GM12878 (cell line): Measurements from ENCODE around the gene TCEA2. TPM values are rescaled to one million over a fixed set of nuclear protein-coding genes. Genes with fewer than 3 reads are reported as not detected.

Experiments used
- ATAC-seq: fragments of 200-7000 bp; cut with Tn5 transposase; 3 replicates; pipeline ENCODE4 v1.9.1; 2020; ENCODE audit warnings: mild to moderate bottlenecking, moderate library complexity
- BruUV-seq: library from RNA; stranded (reverse); fragments of 400-500 nt; replicated peaks from 2 replicates; lab custom pipeline; 2021; lab: Mats Ljungman, UMichigan
- CTCF ChIA-PET: fragments of 300-600 bp; sonication (Branson Sonifier 250); formaldehyde crosslinking; extraction: SDS; loops from one replicate; lab custom pipeline; 2021; ENCODE audit warnings: inconsistent platforms; lab: Yijun Ruan, JAX
- POLR2A ChIA-PET: fragments of 350-600 bp; formaldehyde crosslinking; extraction: SDS; loops from one replicate; lab custom pipeline; 2021; ENCODE audit warnings: inconsistent platforms; lab: Charles Lee
- RAD21 ChIA-PET: fragments of 300-600 bp; sonication (Branson Sonifier 250); formaldehyde crosslinking; loops from one replicate; lab custom pipeline; 2023; ENCODE audit warnings: antibody characterized with exemption; ENCODE audit not compliant: unreplicated experiment; lab: Charles Lee
- SMC1A ChIA-PET: fragments of 300-600 bp; sonication (Branson Sonifier 250); formaldehyde crosslinking; loops from one replicate; lab custom pipeline; 2023; ENCODE audit not compliant: unreplicated experiment, uncharacterized antibody; lab: Charles Lee
- DNase-seq: peaks from one replicate; pipeline ENCODE4 v3.0.0-alpha.2; 2011; ENCODE audit warnings: low read depth, low spot score
- FAIRE-seq: peaks from 3 replicates; lab custom pipeline; 2011; peaks lifted over from hg19 to GRCh38; lab: Jason Lieb, UNC
- H2AFZ ChIP-seq: 2 replicates; pipeline ENCODE4 v1.6.0; 2011; ENCODE audit warnings: low read depth, low read length, control low read depth; ENCODE audit not compliant: control insufficient read depth
- H3K27ac ChIP-seq: 2 replicates; pipeline ENCODE4 v1.5.1; 2011; ENCODE audit warnings: control low read depth; ENCODE audit not compliant: control insufficient read depth, insufficient read depth
- H3K27me3 ChIP-seq, 2 experiments: replicated peaks in 1 of 2; 2 replicates each; pipeline versions ENCODE4 v1.6.0 to v1.6.1; 2011; ENCODE audit warnings: low read length in 1 of 2; ENCODE audit not compliant: control insufficient read depth in 2 of 2, insufficient read depth in 2 of 2
- H3K36me3 ChIP-seq, 2 experiments: 2 replicates each; pipeline ENCODE4 v1.5.1; 2011; ENCODE audit warnings: low read length in 1 of 2; ENCODE audit not compliant: control insufficient read depth in 2 of 2, insufficient read depth in 2 of 2
- H3K4me1 ChIP-seq: 2 replicates; pipeline ENCODE4 v1.6.1; 2011; ENCODE audit warnings: mild to moderate bottlenecking, low read length, moderate library complexity, mixed read lengths; ENCODE audit not compliant: control insufficient read depth, insufficient read depth
- H3K4me2 ChIP-seq: 2 replicates; pipeline ENCODE4 v1.6.0; 2011; ENCODE audit warnings: control low read depth; ENCODE audit not compliant: control insufficient read depth, insufficient read depth
- H3K4me3 ChIP-seq: fragments of 200-600 bp; sonication (generic); 2 replicates; pipeline ENCODE4 v1.5.1; 2016
- H3K79me2 ChIP-seq: 2 replicates; pipeline ENCODE4 v1.6.0; 2011; ENCODE audit warnings: low read length; ENCODE audit not compliant: control insufficient read depth, insufficient read depth
- H3K9ac ChIP-seq: 2 replicates; pipeline ENCODE4 v1.8.0; 2011; ENCODE audit warnings: low read length, control low read depth, mixed read lengths; ENCODE audit not compliant: control insufficient read depth, insufficient read depth
- H3K9me3 ChIP-seq: replicated peaks from 3 replicates; pipeline ENCODE4 v1.5.1; 2011; ENCODE audit warnings: mild to moderate bottlenecking, low read length; ENCODE audit not compliant: control insufficient read depth, insufficient read depth
- H4K20me1 ChIP-seq: 2 replicates; pipeline ENCODE4 v1.6.0; 2011; ENCODE audit not compliant: control insufficient read depth, insufficient read depth
- BMI1 ChIP-seq: fragments of 450-650 bp; IDR thresholded peaks from 2 replicates; pipeline ENCODE4 v1.6.1; 2016; ENCODE audit warnings: mild to moderate bottlenecking, moderate library complexity, borderline replicate concordance
- CBX5 ChIP-seq: sonication (generic); IDR thresholded peaks from 2 replicates; pipeline ENCODE4 v1.6.1; 2016; ENCODE audit warnings: low read depth, moderate library complexity, mild to moderate bottlenecking, inconsistent platforms
- HDAC6 ChIP-seq: fragments of 200-600 bp; sonication (generic); IDR thresholded peaks from one replicate; pipeline ENCODE4 v1.8.0; 2017; ENCODE audit warnings: antibody characterized with exemption; ENCODE audit not compliant: unreplicated experiment
- IKZF1 ChIP-seq: fragments of 450-650 bp; conservative IDR thresholded peaks from 2 replicates; pipeline ENCODE4 v1.6.1; 2017; ENCODE audit warnings: antibody characterized with exemption, mild to moderate bottlenecking
- MTA2 ChIP-seq: fragments of 450-650 bp; IDR thresholded peaks from 2 replicates; pipeline ENCODE4 v1.6.1; 2016; ENCODE audit warnings: low read depth, mild to moderate bottlenecking, moderate library complexity
- NR2C1 ChIP-seq: fragments of 450-650 bp; IDR thresholded peaks from 2 replicates; pipeline ENCODE4 v1.6.1; 2017; ENCODE audit warnings: antibody characterized with exemption, mild to moderate bottlenecking, moderate library complexity
- POLR2AphosphoS5 ChIP-seq: IDR thresholded peaks from 2 replicates; pipeline ENCODE4 v1.6.1; 2011; ENCODE audit warnings: mild to moderate bottlenecking, low read length, inconsistent platforms
- RELA ChIP-seq: fragments of 450-650 bp; IDR thresholded peaks from 2 replicates; pipeline ENCODE4 v1.8.0; 2014; ENCODE audit warnings: borderline replicate concordance; ENCODE audit not compliant: partially characterized antibody
- SP1 ChIP-seq: IDR thresholded peaks from one replicate; pipeline ENCODE4 v1.6.1; 2011; ENCODE audit warnings: low read depth, low read length
- SREBF1 ChIP-seq: IDR thresholded peaks from 2 replicates; pipeline ENCODE4 v1.6.1; 2012; ENCODE audit warnings: mild to moderate bottlenecking, low read length
- WGBS: methylation state at CpG from one replicate; pipeline ENCODE4 v1.1.6; 2016; ENCODE audit warnings: low lambda C conversion rate; ENCODE audit not compliant: insufficient replicate concordance, insufficient coverage; ENCODE audit errors: missing lambda C conversion rate; 5-methylcytosine and 5-hydroxymethylcytosine counted together
- in situ Hi-C: fragments of 300-500 bp; cut with MboI; formaldehyde crosslinking; loops from 9 replicates; pipeline ENCODE4 v1.14.3; 2018; ENCODE audit warnings: mixed read lengths
- intact Hi-C: fragments of 100-400 bp; cut with micrococcal nuclease; formaldehyde crosslinking; loops from one replicate; pipeline ENCODE4 v1.14.2; 2022; ENCODE audit not compliant: unreplicated experiment
- polyA plus RNA-seq, 11 experiments: library from polyadenylated mRNA; depleted of rRNA in 4 of 11; unstranded in 6 of 11; stranded (reverse) in 5 of 11; fragments of >200 nt; fragmentation: Nextera tagmentation in 4 of 11; fragmentation: Illumina TruSeq in 1 of 11; extraction: Ambion mirVana in 4 of 11; extraction: Trizol in 1 of 11; gene quantifications; 1 replicate in 1 of 11; 2 replicates in 10 of 11; pipeline versions ENCODE4 v1.2.1 to v1.2.3, GENCODE V29; 2011 to 2016; ENCODE audit warnings: inconsistent platforms in 2 of 11, missing spikeins in 2 of 11, low read depth in 1 of 11
- total RNA-seq, 4 experiments: library from RNA; depleted of rRNA in 3 of 4; stranded (reverse); fragments of >200 nt in 3 of 4; fragmentation: Illumina TruSeq in 1 of 4; extraction: Trizol in 1 of 4; gene quantifications; 2 replicates each; pipeline versions ENCODE4 v1.2.1 to v1.2.3, GENCODE V29; 2013 to 2021
- TF ChIP-seq, protein P1 (sequence below): fragments of 450-650 bp; IDR thresholded peaks from 2 replicates; pipeline ENCODE4 v1.6.1; 2017; ENCODE audit warnings: mild to moderate bottlenecking, moderate library complexity
- TF ChIP-seq, protein P2 (sequence below): fragments of 450-650 bp; formaldehyde crosslinking; IDR thresholded peaks from 2 replicates; pipeline ENCODE4 v1.4.0; 2022; ENCODE audit warnings: mild to moderate bottlenecking, moderate library complexity
- TF ChIP-seq, protein P3 (sequence below): fragments of 450-650 bp; IDR thresholded peaks from 2 replicates; pipeline ENCODE4 v1.6.1; 2016; ENCODE audit warnings: mild to moderate bottlenecking, moderate library complexity, borderline replicate concordance

TCEA2 gene
- total and polyA plus RNA-seq, 10 of the 15 experiments (the other 5 are each of a cell fraction or from before 2014, with no cell fraction given) = 3.4 to 42.5 (median 13.3) TPM

GRCh38 chr20:64051033-64051452 is 12.0 kb upstream of the TCEA2 start:
- intact Hi-C loops = loop anchor here (10.0 kb wide), 1 partner anchor 186 kb away; the partner anchor contains the start of genes ABHD16B and TPD52L2
- Histone ChIP-seq H3K79me2 (no peaks in the 10 kb centered on the region), H3K9me3 (no peaks in the 10 kb centered on the region), H3K9ac (no peak overlapping the region), H3K4me2 (no peak overlapping the region), H3K4me1 (peaks cover 21% of the 10 kb centered on the region), H3K36me3 (no peaks in the 10 kb centered on the region), H3K4me3 (no peak overlapping the region), H3K27ac (no peak overlapping the region), H3K27me3 (peaks cover 4 to 12% of the 10 kb centered on the region in 2 experiments; a peak in 3 of 4 replicates), H2AFZ (no peak overlapping the region), H4K20me1 (no peaks in the 10 kb centered on the region)
- no peak for ATAC-seq
- RAD21 ChIA-PET = interaction anchor here (7.1 kb wide), 1 partner anchor 11 kb away, joined by 78 read pairs; no protein-coding TSS in a partner anchor
- in situ Hi-C loops = no loop called here
- WGBS = 35% methylated on average over 11 of the region's 11 CpGs
- POLR2A ChIA-PET = no interaction called here
- FAIRE-seq = no peak
- DNase-seq = no peak
- CTCF ChIA-PET = interaction anchor here (2.2 to 2.7 kb wide), 2 partner anchors 9 to 19 kb away, joined by 5 to 10 read pairs; no protein-coding TSS in a partner anchor
- SMC1A ChIA-PET = interaction anchor here (0.8 kb wide), 1 partner anchor 134 kb away, joined by 3 read pairs; no protein-coding TSS in a partner anchor
- BruUV-seq = no TSS peak
- TF ChIP-seq SREBF1 (no peak), IKZF1 (no peak), NR2C1 (no peak), RELA (no peak), MTA2 (no peak), POLR2AphosphoS5 (no peak), HDAC6 (no peak), SP1 (no peak), CBX5 (no peak), BMI1 (no peak)
- TF ChIP-seq, protein P1, sequence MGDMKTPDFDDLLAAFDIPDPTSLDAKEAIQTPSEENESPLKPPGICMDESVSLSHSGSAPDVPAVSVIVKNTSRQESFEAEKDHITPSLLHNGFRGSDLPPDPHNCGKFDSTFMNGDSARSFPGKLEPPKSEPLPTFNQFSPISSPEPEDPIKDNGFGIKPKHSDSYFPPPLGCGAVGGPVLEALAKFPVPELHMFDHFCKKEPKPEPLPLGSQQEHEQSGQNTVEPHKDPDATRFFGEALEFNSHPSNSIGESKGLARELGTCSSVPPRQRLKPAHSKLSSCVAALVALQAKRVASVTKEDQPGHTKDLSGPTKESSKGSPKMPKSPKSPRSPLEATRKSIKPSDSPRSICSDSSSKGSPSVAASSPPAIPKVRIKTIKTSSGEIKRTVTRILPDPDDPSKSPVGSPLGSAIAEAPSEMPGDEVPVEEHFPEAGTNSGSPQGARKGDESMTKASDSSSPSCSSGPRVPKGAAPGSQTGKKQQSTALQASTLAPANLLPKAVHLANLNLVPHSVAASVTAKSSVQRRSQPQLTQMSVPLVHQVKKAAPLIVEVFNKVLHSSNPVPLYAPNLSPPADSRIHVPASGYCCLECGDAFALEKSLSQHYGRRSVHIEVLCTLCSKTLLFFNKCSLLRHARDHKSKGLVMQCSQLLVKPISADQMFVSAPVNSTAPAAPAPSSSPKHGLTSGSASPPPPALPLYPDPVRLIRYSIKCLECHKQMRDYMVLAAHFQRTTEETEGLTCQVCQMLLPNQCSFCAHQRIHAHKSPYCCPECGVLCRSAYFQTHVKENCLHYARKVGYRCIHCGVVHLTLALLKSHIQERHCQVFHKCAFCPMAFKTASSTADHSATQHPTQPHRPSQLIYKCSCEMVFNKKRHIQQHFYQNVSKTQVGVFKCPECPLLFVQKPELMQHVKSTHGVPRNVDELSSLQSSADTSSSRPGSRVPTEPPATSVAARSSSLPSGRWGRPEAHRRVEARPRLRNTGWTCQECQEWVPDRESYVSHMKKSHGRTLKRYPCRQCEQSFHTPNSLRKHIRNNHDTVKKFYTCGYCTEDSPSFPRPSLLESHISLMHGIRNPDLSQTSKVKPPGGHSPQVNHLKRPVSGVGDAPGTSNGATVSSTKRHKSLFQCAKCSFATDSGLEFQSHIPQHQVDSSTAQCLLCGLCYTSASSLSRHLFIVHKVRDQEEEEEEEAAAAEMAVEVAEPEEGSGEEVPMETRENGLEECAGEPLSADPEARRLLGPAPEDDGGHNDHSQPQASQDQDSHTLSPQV = no peak
- TF ChIP-seq, protein P2, sequence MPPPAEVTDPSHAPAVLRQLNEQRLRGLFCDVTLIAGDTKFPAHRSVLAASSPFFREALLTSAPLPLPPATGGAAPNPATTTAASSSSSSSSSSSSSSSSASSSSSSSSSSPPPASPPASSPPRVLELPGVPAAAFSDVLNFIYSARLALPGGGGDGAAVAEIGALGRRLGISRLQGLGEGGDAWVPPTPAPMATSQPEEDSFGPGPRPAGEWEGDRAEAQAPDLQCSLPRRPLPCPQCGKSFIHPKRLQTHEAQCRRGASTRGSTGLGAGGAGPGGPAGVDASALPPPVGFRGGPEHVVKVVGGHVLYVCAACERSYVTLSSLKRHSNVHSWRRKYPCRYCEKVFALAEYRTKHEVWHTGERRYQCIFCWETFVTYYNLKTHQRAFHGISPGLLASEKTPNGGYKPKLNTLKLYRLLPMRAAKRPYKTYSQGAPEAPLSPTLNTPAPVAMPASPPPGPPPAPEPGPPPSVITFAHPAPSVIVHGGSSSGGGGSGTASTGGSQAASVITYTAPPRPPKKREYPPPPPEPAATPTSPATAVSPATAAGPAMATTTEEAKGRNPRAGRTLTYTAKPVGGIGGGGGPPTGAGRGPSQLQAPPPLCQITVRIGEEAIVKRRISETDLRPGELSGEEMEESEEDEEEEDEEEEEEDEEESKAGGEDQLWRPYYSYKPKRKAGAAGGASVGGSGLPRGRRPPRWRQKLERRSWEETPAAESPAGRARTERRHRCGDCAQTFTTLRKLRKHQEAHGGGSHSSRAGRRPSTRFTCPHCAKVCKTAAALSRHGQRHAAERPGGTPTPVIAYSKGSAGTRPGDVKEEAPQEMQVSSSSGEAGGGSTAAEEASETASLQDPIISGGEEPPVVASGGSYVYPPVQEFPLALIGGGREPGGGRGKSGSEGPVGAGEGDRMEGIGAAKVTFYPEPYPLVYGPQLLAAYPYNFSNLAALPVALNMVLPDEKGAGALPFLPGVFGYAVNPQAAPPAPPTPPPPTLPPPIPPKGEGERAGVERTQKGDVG (CRISPR knock-in tag) = no peak
- TF ChIP-seq, protein P3, sequence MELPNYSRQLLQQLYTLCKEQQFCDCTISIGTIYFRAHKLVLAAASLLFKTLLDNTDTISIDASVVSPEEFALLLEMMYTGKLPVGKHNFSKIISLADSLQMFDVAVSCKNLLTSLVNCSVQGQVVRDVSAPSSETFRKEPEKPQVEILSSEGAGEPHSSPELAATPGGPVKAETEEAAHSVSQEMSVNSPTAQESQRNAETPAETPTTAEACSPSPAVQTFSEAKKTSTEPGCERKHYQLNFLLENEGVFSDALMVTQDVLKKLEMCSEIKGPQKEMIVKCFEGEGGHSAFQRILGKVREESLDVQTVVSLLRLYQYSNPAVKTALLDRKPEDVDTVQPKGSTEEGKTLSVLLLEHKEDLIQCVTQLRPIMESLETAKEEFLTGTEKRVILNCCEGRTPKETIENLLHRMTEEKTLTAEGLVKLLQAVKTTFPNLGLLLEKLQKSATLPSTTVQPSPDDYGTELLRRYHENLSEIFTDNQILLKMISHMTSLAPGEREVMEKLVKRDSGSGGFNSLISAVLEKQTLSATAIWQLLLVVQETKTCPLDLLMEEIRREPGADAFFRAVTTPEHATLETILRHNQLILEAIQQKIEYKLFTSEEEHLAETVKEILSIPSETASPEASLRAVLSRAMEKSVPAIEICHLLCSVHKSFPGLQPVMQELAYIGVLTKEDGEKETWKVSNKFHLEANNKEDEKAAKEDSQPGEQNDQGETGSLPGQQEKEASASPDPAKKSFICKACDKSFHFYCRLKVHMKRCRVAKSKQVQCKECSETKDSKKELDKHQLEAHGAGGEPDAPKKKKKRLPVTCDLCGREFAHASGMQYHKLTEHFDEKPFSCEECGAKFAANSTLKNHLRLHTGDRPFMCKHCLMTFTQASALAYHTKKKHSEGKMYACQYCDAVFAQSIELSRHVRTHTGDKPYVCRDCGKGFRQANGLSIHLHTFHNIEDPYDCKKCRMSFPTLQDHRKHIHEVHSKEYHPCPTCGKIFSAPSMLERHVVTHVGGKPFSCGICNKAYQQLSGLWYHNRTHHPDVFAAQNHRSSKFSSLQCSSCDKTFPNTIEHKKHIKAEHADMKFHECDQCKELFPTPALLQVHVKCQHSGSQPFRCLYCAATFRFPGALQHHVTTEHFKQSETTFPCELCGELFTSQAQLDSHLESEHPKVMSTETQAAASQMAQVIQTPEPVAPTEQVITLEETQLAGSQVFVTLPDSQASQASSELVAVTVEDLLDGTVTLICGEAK = no peak
